Endothelial cell of umbilical vein (primary cell): ENCODE data around the gene BCAP31. TPM values are rescaled to one million over a fixed set of nuclear protein-coding genes. Genes with fewer than 3 reads are reported as not detected.

Experiments used
- BruUV-seq: library from RNA; stranded (reverse); fragments of 400-500 nt; replicated peaks from 2 replicates; lab custom pipeline; 2021; lab: Mats Ljungman, UMichigan
- CTCF ChIA-PET: fragments of 300-600, 350-600 bp; sonication (Branson Sonifier 250); formaldehyde crosslinking; loops from one replicate; lab custom pipeline; 2021; ENCODE audit warnings: antibody characterized with exemption, inconsistent platforms; lab: Charles Lee
- POLR2A ChIA-PET: fragments of 300-600, 350-600 bp; sonication (Branson Sonifier 250); formaldehyde crosslinking; loops from one replicate; lab custom pipeline; 2021; ENCODE audit warnings: antibody characterized with exemption, inconsistent platforms; lab: Charles Lee
- DNase-seq: peaks from one replicate; pipeline ENCODE4 v3.0.0-alpha.2; 2011; ENCODE audit warnings: low read depth, low spot score
- FAIRE-seq: peaks from 2 replicates; lab custom pipeline; 2011; peaks lifted over from hg19 to GRCh38; lab: Jason Lieb, UNC
- H2AFZ ChIP-seq: 2 replicates; pipeline ENCODE4 v1.6.0; 2012; ENCODE audit warnings: low read depth, low read length, control low read depth, inconsistent platforms
- H3K27ac ChIP-seq: 2 replicates; pipeline ENCODE4 v1.5.1; 2011; ENCODE audit warnings: low read depth, mild to moderate bottlenecking, control low read depth, low read length, moderate library complexity; ENCODE audit not compliant: insufficient read depth
- H3K27me3 ChIP-seq, 2 experiments: 2 replicates each; pipeline versions ENCODE4 v1.6.0 to v1.6.1; 2011; ENCODE audit warnings: low read length in 2 of 2, mixed read lengths in 1 of 2; ENCODE audit not compliant: control insufficient read depth in 2 of 2, insufficient read depth in 2 of 2
- H3K36me3 ChIP-seq, 2 experiments: 2 replicates in 1 of 2; 3 replicates in 1 of 2; pipeline ENCODE4 v1.5.1; 2011; ENCODE audit warnings: low read length in 2 of 2, mild to moderate bottlenecking in 1 of 2, moderate library complexity in 1 of 2; ENCODE audit not compliant: control insufficient read depth in 2 of 2, insufficient read depth in 2 of 2; ENCODE audit errors: extremely low read depth in 1 of 2
- H3K4me1 ChIP-seq: 3 replicates; pipeline ENCODE4 v1.5.1; 2011; ENCODE audit warnings: mild to moderate bottlenecking, low read length; ENCODE audit not compliant: control insufficient read depth, insufficient read depth; ENCODE audit errors: extremely low read depth
- H3K4me2 ChIP-seq: 2 replicates; pipeline ENCODE4 v1.6.1; 2011; ENCODE audit warnings: low read length, control low read depth, mixed read lengths; ENCODE audit not compliant: insufficient read depth
- H3K4me3 ChIP-seq, 3 experiments: fragments of 200-600 bp in 1 of 3; sonication (generic), shearing (Covaris generic) in 1 of 3; replicated peaks in 1 of 3; 2 replicates each; pipeline ENCODE4 v1.5.1; 2011 to 2016; ENCODE audit warnings: control low read depth in 3 of 3, low read length in 3 of 3, mild to moderate bottlenecking in 2 of 3, inconsistent platforms in 1 of 3, low read depth in 1 of 3, moderate library complexity in 1 of 3; ENCODE audit not compliant: insufficient read depth in 1 of 3
- H3K79me2 ChIP-seq: 2 replicates; pipeline ENCODE4 v1.6.0; 2012; ENCODE audit warnings: low read length, inconsistent platforms; ENCODE audit not compliant: control insufficient read depth, insufficient read depth
- H3K9ac ChIP-seq: replicated peaks from 2 replicates; pipeline ENCODE3; 2011; ENCODE audit warnings: low read length, control low read depth; ENCODE audit not compliant: insufficient read depth; ENCODE audit errors: extremely low read depth
- H3K9me1 ChIP-seq: replicated peaks from 3 replicates; pipeline ENCODE4 v1.6.0; 2011; ENCODE audit warnings: mild to moderate bottlenecking, low read length; ENCODE audit not compliant: control insufficient read depth, insufficient read depth; ENCODE audit errors: extremely low read depth
- H3K9me3 ChIP-seq: replicated peaks from 2 replicates; pipeline ENCODE4 v1.5.1; 2012; ENCODE audit warnings: low read length, inconsistent platforms; ENCODE audit not compliant: control insufficient read depth, insufficient read depth
- H4K20me1 ChIP-seq: replicated peaks from 2 replicates; pipeline ENCODE3; 2011; ENCODE audit warnings: mild to moderate bottlenecking, low read length; ENCODE audit not compliant: control insufficient read depth, insufficient read depth; ENCODE audit errors: extremely low read depth
- CTCF ChIP-seq, 2 donors: IDR thresholded peaks; 1 replicate in 1 of 2; 2 replicates in 1 of 2; pipeline ENCODE4 v1.5.1; 2011; ENCODE audit warnings: low read length in 2 of 2, mild to moderate bottlenecking in 2 of 2, moderate library complexity in 2 of 2, control low read depth in 1 of 2, inconsistent platforms in 1 of 2, low read depth in 1 of 2; ENCODE audit not compliant: insufficient read depth in 1 of 2; ENCODE audit errors: extremely low read depth in 1 of 2
- EZH2 ChIP-seq: IDR thresholded peaks from 2 replicates; pipeline ENCODE4 v1.6.1; 2012; ENCODE audit warnings: borderline replicate concordance, low read depth, mild to moderate bottlenecking, moderate library complexity, low read length, inconsistent platforms; ENCODE audit not compliant: severe bottlenecking
- FOS ChIP-seq: IDR thresholded peaks from 2 replicates; pipeline ENCODE4 v1.6.1; 2011; ENCODE audit warnings: mild to moderate bottlenecking, low read length, moderate library complexity, borderline replicate concordance; ENCODE audit not compliant: insufficient read depth
- GATA2 ChIP-seq: IDR thresholded peaks from 2 replicates; pipeline ENCODE4 v1.7.0; 2011; ENCODE audit warnings: low read depth, mild to moderate bottlenecking, moderate library complexity, mixed read lengths, low read length; ENCODE audit not compliant: insufficient read length, insufficient read depth
- JUN ChIP-seq: IDR thresholded peaks from 2 replicates; pipeline ENCODE4 v1.6.1; 2011; ENCODE audit warnings: borderline replicate concordance, low read depth; ENCODE audit not compliant: insufficient read length, insufficient read depth
- MAX ChIP-seq: IDR thresholded peaks from 2 replicates; pipeline ENCODE4 v1.6.1; 2011; ENCODE audit not compliant: insufficient read depth, insufficient read length
- MYC ChIP-seq: IDR thresholded peaks from one replicate; pipeline ENCODE4 v1.6.1; 2011; ENCODE audit warnings: mild to moderate bottlenecking, low read depth, low read length
- POLR2A ChIP-seq: IDR thresholded peaks from 2 replicates; pipeline ENCODE4 v1.6.1; 2012; ENCODE audit warnings: low read depth, mild to moderate bottlenecking, control low read depth, low read length
- POLR2AphosphoS5 ChIP-seq: IDR thresholded peaks from 2 replicates; pipeline ENCODE4 v1.6.1; 2012; ENCODE audit warnings: low read depth, mild to moderate bottlenecking, control low read depth, low read length, moderate library complexity; ENCODE audit not compliant: insufficient read depth
- dilution Hi-C: fragments of 300-500 bp; cut with MboI; formaldehyde crosslinking; loops from one replicate; pipeline ENCODE4 v1.15.0; 2019; ENCODE audit warnings: low sequenced_read_pairs; ENCODE audit not compliant: extremely low pct_ligation_motif_present
- intact Hi-C: fragments of 100-400 bp; cut with micrococcal nuclease; formaldehyde crosslinking; loops from one replicate; pipeline ENCODE4 v1.10.0; 2022
- polyA plus RNA-seq, 4 experiments: library from polyadenylated mRNA; depleted of rRNA in 3 of 4; stranded (reverse) in 3 of 4; unstranded in 1 of 4; fragments of >200 nt; gene quantifications; 2 replicates each; pipeline versions ENCODE4 v1.2.1 to v1.2.3, GENCODE V29; 2011 to 2012; ENCODE audit warnings: missing spikeins in 1 of 4
- total RNA-seq: library from RNA; stranded (reverse); gene quantifications from 2 replicates; pipeline ENCODE4 v1.2.3, GENCODE V29; 2021

BCAP31 gene
- total and polyA plus RNA-seq, 2 donors (not counting 3 experiments of a cell fraction or from before 2014, with no cell fraction given) = 169 to 203 TPM

- Histone ChIP-seq H3K4me2 (no peak overlapping the region), H2AFZ (no peak overlapping the region), H3K27me3 (no peaks in the 10 kb centered on the region), H3K4me3 (no peak overlapping the region), H4K20me1 (no peaks in the 10 kb centered on the region), H3K9me3 (no peaks in the 10 kb centered on the region), H3K36me3 (peaks cover 0 to 22% of the 10 kb centered on the region in 2 experiments), H3K27ac (no peak overlapping the region), H3K9ac (no peak overlapping the region), H3K9me1 (no peaks in the 10 kb centered on the region), H3K4me1 (no peaks in the 10 kb centered on the region), H3K79me2 (no peaks in the 10 kb centered on the region)
- ChIA-PET CTCF (interaction anchor here (1.2 kb wide), 1 partner anchor 10 kb away, joined by 3 read pairs; no protein-coding TSS in a partner anchor), POLR2A (no interaction called here)
- intact Hi-C loops (no loop called here), dilution Hi-C loops (no loop called here)
- TF ChIP-seq CTCF (IDR thresholded peaks at IDR 0.05; ENCODE audit: extremely low read depth in 1 of 2, insufficient read depth in 1 of 2, low read depth in 1 of 2, low read length in 2 of 2) (no peak), FOS (no peak), MYC (no peak), POLR2A (no peak), JUN (no peak), EZH2 (no peak), GATA2 (no peak), MAX (no peak), POLR2AphosphoS5 (no peak)
- FAIRE-seq = no peak
- no TSS peak for BruUV-seq
- no peak for DNase-seq
Measured at GRCh38 chrX:153771415-153772315, 47.5 kb upstream of the BCAP31 start.
